ENCODE measurements around the gene APBB2.
A peak's percentile ranks its signal among the peaks of the same experiment; 100 is the strongest.
"Not testable (repeated sequence)": the region's sequence is repeated elsewhere in the genome, so short reads cannot be mapped to it uniquely, and the experiment has no call there.

The APBB2 gene

DNA sequence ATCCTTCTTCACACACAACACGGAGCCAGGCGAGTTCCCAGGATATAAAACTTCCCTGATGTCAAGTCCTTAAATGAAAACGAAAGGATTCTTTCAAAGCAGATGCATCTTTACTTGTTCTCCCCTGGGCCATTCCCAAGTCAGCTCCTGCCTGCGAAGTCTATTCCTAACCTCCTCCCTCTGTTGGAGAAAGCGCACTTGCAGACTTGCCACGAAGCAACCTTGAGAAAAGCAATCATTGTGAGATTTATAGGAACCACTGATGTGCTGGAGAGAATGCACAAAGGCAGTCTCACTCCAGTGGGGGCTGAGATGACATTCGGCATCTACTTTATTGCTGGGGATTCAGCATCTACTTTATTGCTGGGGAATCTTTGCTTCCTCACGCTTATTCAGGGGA lies 308.9 kb downstream of the APBB2 start:
- DNase-seq (ENCODE audit: low read depth in 2 of 2), result no peak

DNA sequence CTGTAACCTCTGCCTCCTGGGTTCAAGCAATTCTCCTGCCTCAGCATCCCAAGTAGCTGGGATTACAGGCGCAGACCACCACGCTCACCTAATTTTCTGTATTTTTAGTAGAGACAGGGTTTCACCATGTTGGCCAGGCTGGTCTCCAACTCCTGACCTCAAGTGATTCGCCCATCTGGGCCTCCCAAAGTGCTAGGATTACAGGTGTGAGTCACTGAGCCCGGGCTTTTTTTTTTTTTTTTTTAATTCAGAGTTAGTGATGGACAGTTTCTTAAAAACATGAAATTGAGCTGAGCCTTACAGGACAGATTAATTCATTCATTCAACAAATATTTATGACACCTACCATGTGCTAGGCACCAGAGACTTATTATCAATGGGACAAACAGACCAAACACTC lies 313.8 kb downstream of the APBB2 start:
- not testable (repeated sequence) for DNase-seq (ENCODE audit: low read depth in 2 of 2)

- DNase-seq (ENCODE audit: low read depth in 2 of 2), result peak; percentile 37 to 43
These were observed 316.7 kb downstream of the APBB2 start for GRCh38 chr4:40897557-40898203.

GRCh38 chr4:40890764-40891163 lies 323.6 kb downstream of the APBB2 start:
- DNase-seq (ENCODE audit: low read depth in 2 of 2), result no peak

DNA sequence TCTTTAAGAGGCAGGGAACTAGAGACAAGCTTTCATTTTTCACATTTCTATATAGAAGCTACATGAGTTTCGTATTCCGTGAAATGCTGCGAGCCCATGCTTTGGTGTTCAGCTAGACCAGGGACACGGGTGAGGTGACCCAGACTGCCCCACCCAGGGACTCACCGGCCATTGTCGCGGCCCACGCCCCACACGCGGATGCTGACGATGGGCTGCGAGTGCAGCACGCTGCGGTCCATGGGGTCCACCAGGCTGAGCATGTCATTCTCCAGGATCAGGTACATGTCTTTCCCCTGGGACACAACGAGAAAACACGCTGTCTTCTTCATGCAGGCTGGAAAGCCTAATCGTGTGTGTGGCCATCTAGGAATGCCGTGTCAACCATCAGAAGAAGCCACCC lies 324.1 kb downstream of the APBB2 start:
- DNase-seq (ENCODE audit: low read depth in 2 of 2), result no peak

DNA sequence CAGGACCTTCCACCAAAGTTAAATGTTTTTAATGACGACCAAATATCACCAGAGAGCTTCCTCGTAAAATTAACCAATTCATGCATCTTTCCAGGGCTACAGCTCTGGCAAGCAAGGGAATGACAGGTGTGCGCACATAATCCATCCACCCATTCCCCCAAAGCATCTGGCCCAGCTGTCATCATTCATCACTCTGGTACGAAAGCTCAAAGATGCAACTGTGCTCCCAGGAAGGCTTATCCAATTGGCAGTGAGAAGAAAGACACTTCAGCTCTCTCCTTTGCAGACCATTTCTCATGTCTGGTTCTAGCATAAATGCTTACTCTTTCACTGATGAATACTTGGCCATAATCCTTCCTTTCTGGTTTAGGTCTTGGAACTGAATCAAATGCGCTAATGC lies 325.4 kb downstream of the APBB2 start:
- DNase-seq (ENCODE audit: low read depth in 2 of 2), result no peak

- no peak for DNase-seq (ENCODE audit: low read depth in 2 of 2)
These were observed 326.6 kb downstream of the APBB2 start for GRCh38 chr4:40887764-40888131.

DNA sequence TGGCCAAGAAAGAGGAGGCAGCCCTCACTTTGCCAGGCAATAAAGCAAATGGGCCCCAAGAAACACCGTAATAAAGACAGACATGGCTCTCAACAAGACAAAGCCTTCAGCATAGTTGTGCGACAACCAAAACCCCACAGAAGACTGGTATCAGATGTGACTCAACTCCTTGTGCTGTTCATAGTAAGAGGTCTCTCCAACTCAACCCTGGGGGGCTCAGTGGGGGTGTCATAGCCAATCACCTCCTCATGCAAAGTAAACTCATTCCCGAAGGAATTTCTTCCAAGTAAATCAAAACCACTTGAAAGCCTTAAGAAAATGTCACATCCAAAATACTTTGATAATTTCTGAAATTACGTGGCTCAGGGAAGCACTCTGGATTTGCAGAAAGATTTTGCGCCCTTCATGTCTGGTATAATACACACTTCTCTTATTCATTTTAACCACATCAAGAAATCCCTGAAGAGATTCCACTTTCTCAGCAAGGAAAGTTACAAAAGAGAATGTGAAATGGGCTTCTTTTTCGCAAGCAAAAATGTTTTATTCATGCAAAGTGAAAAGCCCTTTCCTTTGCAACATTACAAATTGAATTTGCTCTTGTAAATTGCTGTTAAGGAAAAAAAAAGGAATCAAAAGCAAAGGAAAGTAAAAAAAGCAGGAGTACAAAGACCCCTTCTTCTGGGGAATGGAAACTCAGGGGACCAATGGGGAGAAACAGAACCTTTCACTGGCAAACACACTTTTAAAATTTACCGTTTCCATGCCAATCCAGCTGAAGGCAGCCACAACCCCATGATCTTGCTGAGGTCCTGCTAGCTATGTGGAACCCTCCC lies 327.2 kb downstream of the APBB2 start:
- DNase-seq (ENCODE audit: low read depth in 2 of 2), result no peak

- no peak for DNase-seq (ENCODE audit: low read depth in 2 of 2)
These were observed 332.5 kb downstream of the APBB2 start for GRCh38 chr4:40881851-40882250.

- DNase-seq (ENCODE audit: low read depth in 2 of 2), result no peak
These were observed 333.2 kb downstream of the APBB2 start for GRCh38 chr4:40881096-40881495.

DNA sequence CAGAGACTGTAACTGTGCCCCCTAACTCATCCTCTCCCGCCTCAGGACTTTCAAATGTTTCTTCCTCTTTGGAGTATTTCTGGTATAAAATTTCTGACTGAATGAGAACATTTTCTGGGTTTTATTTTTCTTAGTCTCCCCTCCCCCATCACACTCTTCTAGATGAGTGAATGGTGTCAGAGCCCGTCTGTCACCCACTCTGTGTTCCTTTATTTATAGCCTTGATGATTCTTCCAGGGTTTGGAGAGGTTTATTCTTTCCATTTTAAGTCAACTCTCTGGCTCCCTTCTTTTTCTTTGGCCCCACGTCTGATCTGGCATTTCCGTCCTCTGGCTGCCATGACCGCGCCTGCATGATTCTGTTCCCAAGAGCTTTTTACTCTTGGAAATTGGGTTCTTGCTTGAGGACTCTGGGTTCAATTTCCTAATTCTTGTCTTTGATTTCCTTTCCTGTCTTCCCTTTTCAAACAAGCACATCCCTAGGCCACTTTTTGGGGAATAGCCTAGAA lies 335.7 kb downstream of the APBB2 start:
- no peak for DNase-seq (ENCODE audit: low read depth in 2 of 2)

DNA sequence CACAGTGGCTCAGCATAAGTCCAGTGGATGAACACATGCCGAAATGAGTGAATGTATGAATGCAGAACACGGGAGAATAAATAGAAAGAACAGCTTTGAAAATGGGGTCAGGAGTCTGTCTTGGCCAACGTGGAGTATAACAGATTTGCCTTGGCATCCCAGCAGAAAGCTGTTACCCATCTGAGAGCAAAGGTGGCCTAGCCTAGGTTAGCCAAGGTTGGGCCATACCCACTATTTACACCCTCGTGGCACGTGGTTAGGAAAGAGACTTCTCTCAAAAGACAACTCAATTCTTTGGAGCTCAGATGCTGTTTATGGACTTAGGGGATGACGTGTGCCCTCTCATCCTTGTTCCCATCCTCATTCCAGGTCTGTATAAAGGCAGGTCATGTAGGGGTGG lies 337.3 kb downstream of the APBB2 start:
- no peak for DNase-seq (ENCODE audit: low read depth in 2 of 2)

DNA sequence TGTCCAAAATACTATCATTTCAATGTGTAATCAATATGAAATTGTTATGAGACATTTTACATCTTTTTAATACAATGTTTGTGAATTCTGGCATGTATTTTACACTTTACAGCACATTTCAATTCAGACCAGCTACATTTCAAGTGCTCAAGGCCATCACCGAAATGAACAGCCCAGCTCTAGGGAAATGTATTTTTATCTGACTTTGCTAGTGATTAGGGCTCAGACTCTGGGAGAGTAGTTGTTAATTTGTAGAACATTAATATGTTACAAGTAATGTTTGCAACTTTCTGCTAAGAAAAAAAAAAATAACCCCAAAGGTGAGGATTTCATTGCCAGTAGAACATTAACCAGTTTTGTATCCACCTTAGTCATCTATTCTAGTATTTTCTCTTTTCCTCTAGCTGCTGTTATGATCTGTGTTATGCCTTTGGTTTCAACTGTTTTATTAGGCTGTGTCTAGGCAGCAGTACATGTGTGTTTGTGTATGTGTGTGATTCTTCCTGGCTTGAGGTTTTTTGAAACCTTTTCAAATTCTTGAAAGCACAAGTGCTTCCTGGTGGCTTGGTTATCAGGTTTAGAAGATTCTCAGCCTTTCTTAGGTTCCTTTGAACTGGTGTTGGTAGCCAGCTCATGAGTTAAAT lies 338.7 kb downstream of the APBB2 start:
- no peak for DNase-seq (ENCODE audit: low read depth in 2 of 2)

DNA sequence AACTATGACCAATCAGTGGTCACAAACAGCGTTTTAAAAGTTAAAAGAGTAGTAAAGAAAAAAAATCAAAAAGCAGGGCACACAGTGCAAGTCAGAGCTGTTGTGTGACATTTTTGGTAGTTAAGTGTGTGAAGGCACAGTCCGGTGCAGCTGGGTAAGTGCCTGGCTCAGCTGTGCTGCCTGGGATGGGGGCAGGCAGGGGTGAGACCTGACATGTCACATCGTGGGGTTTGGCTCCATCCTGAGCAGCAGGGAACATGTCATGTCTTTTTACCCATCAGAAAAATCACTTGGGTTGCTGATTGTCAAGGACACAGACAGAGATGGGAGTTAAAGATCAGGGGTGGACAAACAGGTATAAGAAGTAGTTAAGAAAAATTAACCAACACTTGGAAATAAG lies 339.4 kb downstream of the APBB2 start:
- DNase-seq (ENCODE audit: low read depth in 2 of 2), result no peak

GRCh38 chr4:40874331-40874730 lies 340.0 kb downstream of the APBB2 start:
- DNase-seq (ENCODE audit: low read depth in 2 of 2), result no peak

DNA sequence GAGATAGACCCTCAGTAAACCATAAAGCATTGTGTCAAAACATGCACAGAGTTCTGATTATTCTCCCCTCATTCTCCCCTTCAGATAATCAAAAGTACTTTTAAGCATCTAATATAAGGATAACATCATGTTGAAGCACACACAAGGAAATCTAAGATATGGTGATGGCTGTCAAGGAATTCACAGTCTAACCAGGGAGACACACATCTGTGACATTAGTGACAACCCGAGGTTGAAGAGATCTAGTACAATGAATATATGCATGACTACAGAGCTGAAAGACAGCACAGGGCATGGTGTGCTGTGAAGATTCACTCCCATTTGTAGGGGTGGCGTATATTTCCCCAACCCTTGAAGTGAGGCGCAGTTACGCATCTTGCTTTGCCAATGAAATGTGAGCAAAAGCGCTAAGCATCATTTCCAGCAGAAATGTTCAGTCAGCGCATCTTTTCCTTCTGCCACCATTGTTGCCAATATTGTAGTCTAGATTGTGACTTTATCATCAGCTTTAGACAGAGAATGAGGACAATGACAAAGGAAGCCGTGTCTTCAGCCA lies 342.6 kb downstream of the APBB2 start:
- DNase-seq (ENCODE audit: low read depth in 2 of 2), result no peak

DNA sequence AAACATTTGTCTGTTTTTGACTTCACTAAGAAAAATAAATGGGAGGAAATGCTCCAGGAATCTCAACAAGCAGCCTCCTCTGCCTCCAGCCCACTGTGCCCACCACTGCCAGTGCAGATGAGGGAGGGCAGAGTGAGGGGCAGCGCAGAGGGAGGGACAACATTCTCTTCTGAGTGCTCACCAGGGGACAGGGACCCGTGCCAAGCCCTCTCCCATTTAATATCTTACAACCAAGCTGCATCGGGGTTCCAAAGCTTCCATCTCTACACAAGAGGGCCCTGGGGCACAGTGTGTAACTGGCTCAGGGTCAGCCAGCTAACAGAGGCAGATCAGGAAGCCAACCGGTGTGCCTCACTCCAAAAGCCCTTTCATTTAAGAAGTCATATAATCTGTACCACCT lies 344.2 kb downstream of the APBB2 start:
- DNase-seq (ENCODE audit: low read depth in 2 of 2), result no peak

GRCh38 chr4:40865696-40866095 lies 348.6 kb downstream of the APBB2 start:
- no peak for DNase-seq (ENCODE audit: low read depth in 2 of 2)

GRCh38 chr4:40864531-40864930 lies 349.8 kb downstream of the APBB2 start:
- DNase-seq (ENCODE audit: low read depth in 2 of 2), result no peak

- no peak for DNase-seq (ENCODE audit: low read depth in 2 of 2)
These were observed 355.4 kb downstream of the APBB2 start for GRCh38 chr4:40858962-40859361.

DNA sequence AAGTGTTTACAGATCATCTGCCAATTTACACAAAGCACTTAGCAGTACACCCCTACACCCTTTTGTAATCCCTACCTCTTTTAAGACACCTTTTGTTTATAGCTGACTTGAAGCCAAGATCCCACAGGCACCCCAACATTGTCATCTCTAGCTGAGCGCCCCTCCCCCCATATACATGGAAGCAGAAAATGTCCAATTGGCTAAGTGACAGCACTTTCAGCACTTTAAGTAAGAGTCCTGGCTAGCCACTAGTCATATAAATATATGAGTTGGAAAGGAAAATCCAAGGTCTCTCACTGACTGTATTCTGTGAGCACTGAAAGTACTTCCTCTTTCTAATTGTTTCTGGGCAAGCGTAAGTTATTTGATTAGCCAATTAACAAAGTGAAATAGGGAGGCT lies 356.4 kb downstream of the APBB2 start:
- no peak for DNase-seq (ENCODE audit: low read depth in 2 of 2)

DNA sequence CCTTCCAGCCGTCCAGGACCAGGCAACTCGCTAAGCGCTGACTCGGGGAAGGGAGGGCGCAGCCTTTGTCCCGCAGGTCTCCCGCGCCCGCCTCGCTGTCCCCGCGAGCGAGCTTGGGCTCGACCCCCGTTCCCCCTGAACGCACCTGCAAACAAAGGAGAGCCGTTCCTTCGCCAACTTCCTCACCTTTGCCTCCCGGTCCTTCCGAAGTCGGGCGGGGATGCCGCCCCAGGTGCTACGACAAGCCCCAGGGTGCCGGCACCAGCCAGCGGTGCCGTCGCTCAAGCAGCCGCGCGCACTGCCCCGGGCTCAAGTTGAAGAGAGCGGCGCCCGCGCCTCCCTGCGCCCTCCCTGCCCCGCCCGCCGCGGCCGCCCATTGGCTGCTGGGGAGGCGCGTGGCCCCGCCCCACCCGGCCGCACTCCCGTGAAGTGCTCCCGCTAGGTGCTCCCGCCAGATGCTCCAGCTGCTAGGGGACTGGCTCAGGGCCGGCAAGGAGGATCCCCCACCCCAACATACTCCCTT lies 357.4 kb downstream of the APBB2 start:
- DNase-seq (ENCODE audit: low read depth in 2 of 2), result peak in 1 of 2 donors; percentile 29
